RWPE1 (cell line): ENCODE results near the gene DCST1.

ENCODE experiments used
- CTCF ChIA-PET: fragments of 350-600 bp; sonication (Branson Sonifier 250); formaldehyde crosslinking; extraction: SDS; loops from one replicate; lab custom pipeline; 2021; lab: Yijun Ruan, JAX
- POLR2A ChIA-PET: fragments of 400-600 bp; formaldehyde crosslinking; extraction: SDS; loops from one replicate; lab custom pipeline; 2020; ENCODE audit warnings: antibody characterized with exemption; ENCODE audit not compliant: low non-redundant PET; lab: Yijun Ruan, JAX
- DNase-seq: peaks from one replicate; pipeline ENCODE4 v3.0.0; 2012; ENCODE audit warnings: low spot score
- H3K27ac ChIP-seq: fragments of 450-650 bp; 2 replicates; pipeline ENCODE4 v1.5.1; 2017
- CTCF ChIP-seq: fragments of 450-650 bp; conservative IDR thresholded peaks from 2 replicates; pipeline ENCODE4 v1.5.1; 2017; ENCODE audit warnings: low read depth, mild to moderate bottlenecking

The DCST1 gene

DNA sequence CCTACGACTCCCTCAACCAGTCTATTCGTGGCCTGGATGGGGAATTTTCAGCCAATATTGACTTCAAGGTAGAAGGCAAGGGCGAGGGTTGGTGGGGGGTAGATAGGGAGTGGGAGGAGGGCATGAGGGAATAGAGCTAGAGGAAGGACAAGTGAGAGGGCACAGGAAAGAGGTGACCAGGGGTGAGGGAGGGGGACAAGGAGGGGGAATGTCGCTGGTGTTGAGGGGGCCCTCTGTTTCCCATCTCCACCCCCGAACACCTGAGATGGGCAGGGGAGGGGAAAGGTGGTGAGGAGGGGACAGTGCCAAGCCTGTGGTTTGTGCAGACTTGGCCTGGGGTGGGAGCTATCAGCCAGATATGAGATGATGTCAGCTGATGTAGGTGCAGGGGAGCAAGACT, 9.2 kb downstream of the DCST1 start:
- peak overlapping the region; percentile 77 for H3K27ac ChIP-seq
- POLR2A ChIA-PET: no interaction called here
- no peak for TF ChIP-seq CTCF
- CTCF ChIA-PET: interaction anchor here (0.6 to 2.4 kb wide), 3 partner anchors 25 to 43 kb away, joined by 3 to 16 read pairs (median 10); no protein-coding TSS in a partner anchor
- DNase-seq: no peak

DNA sequence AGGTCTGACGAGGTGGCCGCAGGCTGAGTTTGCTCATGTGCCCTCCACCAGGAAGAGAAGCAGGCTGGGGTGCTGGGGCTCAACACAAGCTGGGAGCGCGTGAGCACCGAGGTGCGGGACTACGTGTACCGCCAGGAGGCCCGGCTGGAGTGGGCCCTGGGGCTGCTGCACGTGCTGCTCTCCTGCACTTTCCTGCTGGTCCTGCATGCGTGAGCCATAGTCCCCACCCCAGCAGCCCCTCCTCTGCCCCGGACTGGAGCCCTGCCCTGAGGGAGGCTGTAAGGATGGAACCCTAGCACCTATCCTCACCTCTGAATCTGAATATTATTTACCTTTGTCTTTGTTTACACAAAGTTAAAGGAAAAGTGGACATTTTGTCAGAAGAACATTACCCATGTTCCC, 9.7 kb downstream of the DCST1 start:
- CTCF ChIA-PET: interaction anchor here (0.7 to 2.5 kb wide), 9 partner anchors 13 to 79 kb away, joined by 3 to 16 read pairs (median 7); no protein-coding TSS in a partner anchor
- peak overlapping the region; percentile 77 for H3K27ac ChIP-seq
- POLR2A ChIA-PET: no interaction called here
- no peak for DNase-seq
- no peak for TF ChIP-seq CTCF

GRCh38 chr1:155043793-155044192, 10.2 kb downstream of the DCST1 start:
- ChIA-PET POLR2A (no interaction called here), CTCF (interaction anchor here (0.6 to 2.5 kb wide), 13 partner anchors 9 to 123 kb away, joined by 3 to 16 read pairs (median 6); partner anchors contain the start of gene EFNA4)
- H3K27ac ChIP-seq: peak overlapping the region; percentile 77
- DNase-seq: no peak
- no peak for TF ChIP-seq CTCF

- no peak for DNase-seq
- ChIA-PET POLR2A (no interaction called here), CTCF (interaction anchor here (0.6 to 2.5 kb wide), 15 partner anchors 9 to 123 kb away, joined by 3 to 16 read pairs (median 5); partner anchors contain the start of gene EFNA4)
- peak overlapping the region; percentile 77 for H3K27ac ChIP-seq
- no peak for TF ChIP-seq CTCF
Measured at GRCh38 chr1:155044365-155044764, 10.7 kb downstream of the DCST1 start.

- TF ChIP-seq CTCF: peak; percentile 74
- H3K27ac ChIP-seq: peak overlapping the region; percentile 77
- POLR2A ChIA-PET: no interaction called here
- CTCF ChIA-PET: interaction anchor here (0.6 to 2.5 kb wide), 14 partner anchors 8 to 41 kb away, joined by 3 to 16 read pairs (median 5); partner anchors contain the start of gene EFNA4
- peak; percentile 66 for DNase-seq
Measured at GRCh38 chr1:155044812-155045657, 11.4 kb downstream of the DCST1 start.
